Caco-2 (cell line): Measurements from ENCODE around the gene ETDC. TPM values are rescaled to one million over a fixed set of nuclear protein-coding genes. Genes with fewer than 3 reads are reported as not detected.

Experiments
- BruUV-seq: library from RNA; stranded (reverse); fragments of 400-500 nt; replicated peaks from 2 replicates; lab custom pipeline; 2021; lab: Mats Ljungman, UMichigan
- CTCF ChIA-PET: fragments of 300-600 bp; sonication (Branson Sonifier 250); formaldehyde crosslinking; loops from one replicate; lab custom pipeline; 2022; ENCODE audit warnings: antibody characterized with exemption; lab: Charles Lee
- POLR2A ChIA-PET: fragments of 300-600 bp; sonication (Branson Sonifier 250); formaldehyde crosslinking; loops from one replicate; lab custom pipeline; 2022; ENCODE audit warnings: antibody characterized with exemption; lab: Charles Lee
- DNase-seq, 2 experiments: peaks; one replicate each; pipeline versions ENCODE4 v3.0.0 to v3.0.0-alpha.2; 2020 to 2022
- H3K27me3 ChIP-seq: replicated peaks from 2 replicates; pipeline ENCODE4 v1.6.0; 2011; ENCODE audit warnings: low read length; ENCODE audit not compliant: control insufficient read depth, insufficient read depth
- H3K36me3 ChIP-seq: 2 replicates; pipeline ENCODE4 v1.5.1; 2011; ENCODE audit warnings: low read length; ENCODE audit not compliant: control insufficient read depth, insufficient read depth
- H3K4me1 ChIP-seq: fragments of 250-450 bp; sonication (Bioruptor Pico); 2 replicates; pipeline ENCODE4 v1.5.1; 2020; ENCODE audit warnings: mild to moderate bottlenecking
- H3K4me3 ChIP-seq: 2 replicates; pipeline ENCODE4 v1.5.1; 2011; ENCODE audit warnings: low read depth, mild to moderate bottlenecking, control low read depth, low read length
- H3K9me3 ChIP-seq: fragments of 250-450 bp; sonication (Bioruptor Pico); 2 replicates; pipeline ENCODE4 v1.5.1; 2020; ENCODE audit warnings: mild to moderate bottlenecking, moderate library complexity
- H3K27ac Mint-ChIP-seq: one replicate; pipeline ENCODE4 v1.8.0; 2022; ENCODE audit warnings: mixed read lengths; ENCODE audit not compliant: unreplicated experiment
- H3K27me3 Mint-ChIP-seq: one replicate; pipeline ENCODE4 v1.8.0; 2022; ENCODE audit warnings: mixed read lengths; ENCODE audit not compliant: insufficient read depth, unreplicated experiment
- H3K36me3 Mint-ChIP-seq: one replicate; pipeline ENCODE4 v1.8.0; 2022; ENCODE audit warnings: mild to moderate bottlenecking, mixed read lengths; ENCODE audit not compliant: insufficient read depth, unreplicated experiment
- H3K4me1 Mint-ChIP-seq: one replicate; pipeline ENCODE4 v1.8.0; 2022; ENCODE audit warnings: low read depth, mixed read lengths; ENCODE audit not compliant: unreplicated experiment
- H3K4me3 Mint-ChIP-seq: one replicate; pipeline ENCODE4 v1.8.0; 2022; ENCODE audit warnings: mild to moderate bottlenecking, moderate library complexity, mixed read lengths; ENCODE audit not compliant: unreplicated experiment
- H3K9me3 Mint-ChIP-seq: one replicate; pipeline ENCODE4 v1.8.0; 2022; ENCODE audit warnings: mixed read lengths; ENCODE audit not compliant: unreplicated experiment
- intact Hi-C: fragments of 100-400 bp; cut with micrococcal nuclease; formaldehyde crosslinking; loops from one replicate; pipeline ENCODE4 v1.10.0; 2022; ENCODE audit not compliant: unreplicated experiment
- total RNA-seq: library from RNA; stranded (reverse); gene quantifications from 2 replicates; pipeline ENCODE4 v1.2.3, GENCODE V29; 2022
- TF ChIP-seq, protein P1 (sequence below), 2 experiments: fragments of 200-600 bp in 1 of 2; IDR thresholded peaks; 1 replicate in 1 of 2; 2 replicates in 1 of 2; pipeline versions ENCODE4 v1.5.1 to v1.8.0; 2011 to 2022; ENCODE audit warnings: antibody characterized with exemption in 1 of 2, control low read depth in 1 of 2, inconsistent platforms in 1 of 2, low read depth in 1 of 2, low read length in 1 of 2, mild to moderate bottlenecking in 1 of 2, moderate library complexity in 1 of 2; ENCODE audit not compliant: insufficient read depth in 1 of 2, severe bottlenecking in 1 of 2, unreplicated experiment in 1 of 2

ETDC gene
- total RNA-seq, 1 experiment from 2014 or later, result not detected

DNA sequence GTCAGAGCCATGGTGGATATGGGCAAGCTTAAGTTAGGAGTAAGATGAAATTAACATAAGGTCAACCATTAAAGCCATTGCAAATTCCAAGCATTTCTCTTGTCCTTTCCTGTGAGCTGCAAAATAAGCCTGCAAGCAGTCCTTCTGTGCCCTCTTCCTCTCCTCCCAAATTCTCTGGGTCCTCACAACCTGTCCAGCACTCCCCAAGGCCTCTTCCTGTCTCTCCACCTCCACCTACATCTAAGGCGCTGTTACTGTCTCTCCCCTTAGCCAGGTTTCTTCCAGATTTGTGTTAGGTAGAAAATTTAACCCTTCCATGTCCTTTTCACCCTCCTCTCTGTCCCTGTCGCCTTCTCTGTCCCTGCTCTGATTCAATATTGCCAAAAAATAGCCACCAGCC, 22.2 kb downstream of the ETDC start:
- Histone ChIP-seq H3K9me3 (no peaks in the 10 kb centered on the region), H3K4me3 (no peak overlapping the region), H3K27me3 (no peaks in the 10 kb centered on the region), H3K4me1 (peaks cover 4% of the 10 kb centered on the region), H3K36me3 (peaks cover 2% of the 10 kb centered on the region; the same call in 1 of the 2 replicates)
- no peak overlapping the region for H3K27ac Mint-ChIP-seq
- DNase-seq, result no peak
- H3K9me3 Mint-ChIP-seq, result no peaks in the 10 kb centered on the region
- H3K36me3 Mint-ChIP-seq, result no peaks in the 10 kb centered on the region
- H3K4me3 Mint-ChIP-seq, result no peak overlapping the region
- ChIA-PET CTCF (no interaction called here), POLR2A (no interaction called here)
- H3K4me1 Mint-ChIP-seq, result peaks cover 3% of the 10 kb centered on the region
- H3K27me3 Mint-ChIP-seq, result no peaks in the 10 kb centered on the region
- TF ChIP-seq, protein P1, sequence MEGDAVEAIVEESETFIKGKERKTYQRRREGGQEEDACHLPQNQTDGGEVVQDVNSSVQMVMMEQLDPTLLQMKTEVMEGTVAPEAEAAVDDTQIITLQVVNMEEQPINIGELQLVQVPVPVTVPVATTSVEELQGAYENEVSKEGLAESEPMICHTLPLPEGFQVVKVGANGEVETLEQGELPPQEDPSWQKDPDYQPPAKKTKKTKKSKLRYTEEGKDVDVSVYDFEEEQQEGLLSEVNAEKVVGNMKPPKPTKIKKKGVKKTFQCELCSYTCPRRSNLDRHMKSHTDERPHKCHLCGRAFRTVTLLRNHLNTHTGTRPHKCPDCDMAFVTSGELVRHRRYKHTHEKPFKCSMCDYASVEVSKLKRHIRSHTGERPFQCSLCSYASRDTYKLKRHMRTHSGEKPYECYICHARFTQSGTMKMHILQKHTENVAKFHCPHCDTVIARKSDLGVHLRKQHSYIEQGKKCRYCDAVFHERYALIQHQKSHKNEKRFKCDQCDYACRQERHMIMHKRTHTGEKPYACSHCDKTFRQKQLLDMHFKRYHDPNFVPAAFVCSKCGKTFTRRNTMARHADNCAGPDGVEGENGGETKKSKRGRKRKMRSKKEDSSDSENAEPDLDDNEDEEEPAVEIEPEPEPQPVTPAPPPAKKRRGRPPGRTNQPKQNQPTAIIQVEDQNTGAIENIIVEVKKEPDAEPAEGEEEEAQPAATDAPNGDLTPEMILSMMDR (IDR thresholded peaks at IDR 0.05; ENCODE audit: insufficient read depth in 1 of 2, low read depth in 1 of 2, low read length in 1 of 2, severe bottlenecking in 1 of 2, unreplicated experiment in 1 of 2), result no peak
- intact Hi-C loops, result no loop called here
- no TSS peak for BruUV-seq

DNA sequence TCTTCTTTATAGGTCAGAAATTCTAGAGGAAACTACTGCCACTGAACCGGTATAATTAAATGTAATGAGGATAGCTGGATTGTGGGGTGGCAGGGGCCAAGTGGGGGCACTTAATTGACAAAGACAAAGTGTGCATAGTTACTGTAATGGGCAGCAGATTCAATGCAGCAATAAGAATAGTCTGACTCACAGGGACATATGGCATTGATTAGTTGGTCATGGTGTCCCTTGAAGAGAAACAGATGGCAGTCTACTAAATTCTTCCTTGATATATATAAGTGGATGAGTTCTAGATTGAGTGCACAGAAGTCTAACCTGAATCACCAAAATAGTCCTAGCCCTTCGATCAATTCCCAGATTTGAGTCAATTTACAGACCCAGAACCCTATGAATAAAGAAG, 31.6 kb downstream of the ETDC start:
- Histone ChIP-seq H3K27me3 (no peaks in the 10 kb centered on the region), H3K4me3 (no peak overlapping the region), H3K9me3 (no peaks in the 10 kb centered on the region), H3K4me1 (peaks cover 19% of the 10 kb centered on the region), H3K36me3 (no peaks in the 10 kb centered on the region)
- intact Hi-C loops, result no loop called here
- TF ChIP-seq, protein P1 (IDR thresholded peaks at IDR 0.05; ENCODE audit: insufficient read depth in 1 of 2, low read depth in 1 of 2, low read length in 1 of 2, severe bottlenecking in 1 of 2, unreplicated experiment in 1 of 2), result no peak
- DNase-seq, result no peak
- Mint-ChIP-seq H3K9me3 (no peaks in the 10 kb centered on the region), H3K36me3 (peaks cover 11% of the 10 kb centered on the region), H3K27ac (no peak overlapping the region), H3K4me3 (peak overlapping the region; percentile 94), H3K27me3 (no peaks in the 10 kb centered on the region), H3K4me1 (peaks cover 33% of the 10 kb centered on the region)
- ChIA-PET POLR2A (no interaction called here), CTCF (no interaction called here)
- BruUV-seq, result no TSS peak

DNA sequence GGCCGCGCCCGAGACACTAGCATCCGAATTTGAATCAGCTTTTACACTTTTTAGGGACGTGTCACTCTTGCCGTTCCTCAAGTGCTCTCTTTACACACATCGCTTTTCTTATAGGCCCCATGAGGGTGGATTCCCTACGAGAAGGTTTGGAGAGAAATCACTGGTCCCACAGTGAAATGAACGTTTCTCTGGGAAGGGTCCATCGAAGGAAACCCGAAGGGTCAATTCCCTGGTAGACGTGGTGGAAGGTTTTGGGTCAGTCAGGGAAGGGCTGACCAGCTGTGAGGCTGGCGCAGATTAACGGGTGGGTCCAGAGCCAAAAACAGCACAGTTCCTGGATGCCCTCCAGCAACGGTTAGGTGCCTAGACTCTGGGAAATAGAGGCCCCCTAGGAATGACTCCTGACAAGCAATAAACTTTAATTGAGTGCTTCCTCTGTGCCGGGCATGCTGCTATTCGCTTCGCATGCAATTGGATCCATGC, 35.9 kb downstream of the ETDC start:
- peaks cover 13% of the 10 kb centered on the region for H3K4me1 Mint-ChIP-seq
- Histone ChIP-seq H3K4me3 (peak overlapping the region; percentile 37), H3K27me3 (no peaks in the 10 kb centered on the region), H3K36me3 (no peaks in the 10 kb centered on the region), H3K9me3 (no peaks in the 10 kb centered on the region), H3K4me1 (peaks cover 6% of the 10 kb centered on the region; the same call in 1 of the 2 replicates)
- BruUV-seq, result no TSS peak
- CTCF ChIA-PET, result no interaction called here
- peaks cover 13% of the 10 kb centered on the region for H3K36me3 Mint-ChIP-seq
- intact Hi-C loops, result no loop called here
- H3K4me3 Mint-ChIP-seq, result peak overlapping the region; percentile 94
- H3K27ac Mint-ChIP-seq, result peak overlapping the region; percentile 97
- H3K27me3 Mint-ChIP-seq, result no peaks in the 10 kb centered on the region
- TF ChIP-seq, protein P1 (IDR thresholded peaks at IDR 0.05; ENCODE audit: insufficient read depth in 1 of 2, low read depth in 1 of 2, low read length in 1 of 2, severe bottlenecking in 1 of 2, unreplicated experiment in 1 of 2), result no peak
- POLR2A ChIA-PET, result no interaction called here
- H3K9me3 Mint-ChIP-seq, result no peaks in the 10 kb centered on the region
- no peak for DNase-seq
